IMR-90 (cell line): ENCODE data around the gene CCDC70. TPM values are rescaled to one million over a fixed set of nuclear protein-coding genes. Genes with fewer than 3 reads are reported as not detected.

Experiments
- ATAC-seq: fragments of 200-7000 bp; cut with Tn5 transposase; 2 replicates; pipeline ENCODE4 v1.9.1; 2020; ENCODE audit warnings: low read depth, mild to moderate bottlenecking, moderate library complexity
- BruUV-seq: library from RNA; stranded (reverse); fragments of 400-500 nt; replicated peaks from 2 replicates; lab custom pipeline; 2021; lab: Mats Ljungman, UMichigan
- CTCF ChIA-PET: fragments of 300-600 bp; formaldehyde crosslinking; extraction: SDS; loops from one replicate; lab custom pipeline; 2021; ENCODE audit warnings: antibody characterized with exemption; lab: Yijun Ruan, JAX
- POLR2A ChIA-PET: fragments of 300-600 bp; sonication (Branson Sonifier 250); formaldehyde crosslinking; loops from one replicate; lab custom pipeline; 2022; ENCODE audit warnings: antibody characterized with exemption; ENCODE audit not compliant: unreplicated experiment; lab: Charles Lee
- DNase-seq: peaks from one replicate; pipeline ENCODE4 v3.0.0; 2013
- H2AFZ ChIP-seq: replicated peaks from 2 replicates; pipeline ENCODE3; 2013; ENCODE audit warnings: low read length, mild to moderate bottlenecking; ENCODE audit not compliant: poor library complexity
- H2AK5ac ChIP-seq: 2 replicates; pipeline ENCODE4 v1.6.1; 2013; ENCODE audit warnings: low read depth, low read length, inconsistent platforms
- H2AK9ac ChIP-seq: replicated peaks from 2 replicates; pipeline ENCODE3; 2013; ENCODE audit warnings: mild to moderate bottlenecking, low read depth, low read length, moderate library complexity; ENCODE audit not compliant: poor library complexity
- H2BK120ac ChIP-seq: 2 replicates; pipeline ENCODE4 v1.6.1; 2013; ENCODE audit warnings: low read depth, low read length, inconsistent platforms
- H2BK15ac ChIP-seq: 3 replicates; pipeline ENCODE4 v1.6.1; 2013; ENCODE audit warnings: low read depth, low read length, inconsistent platforms
- H2BK20ac ChIP-seq: 2 replicates; pipeline ENCODE4 v1.6.1; 2013; ENCODE audit warnings: low read depth, mild to moderate bottlenecking, inconsistent platforms, low read length, moderate library complexity
- H2BK5ac ChIP-seq: 2 replicates; pipeline ENCODE4 v1.6.1; 2013; ENCODE audit warnings: mild to moderate bottlenecking, low read depth, low read length, inconsistent platforms; ENCODE audit not compliant: poor library complexity, severe bottlenecking
- H3K14ac ChIP-seq: replicated peaks from 2 replicates; pipeline ENCODE4 v1.6.1; 2013; ENCODE audit warnings: low read depth, low read length, inconsistent platforms
- H3K18ac ChIP-seq: 2 replicates; pipeline ENCODE4 v1.6.1; 2013; ENCODE audit warnings: low read depth, low read length, control low read depth
- H3K23ac ChIP-seq: 2 replicates; pipeline ENCODE4 v1.6.1; 2013; ENCODE audit warnings: low read depth, low read length, inconsistent platforms
- H3K27ac ChIP-seq: 2 replicates; pipeline ENCODE4 v1.5.1; 2013; ENCODE audit warnings: mild to moderate bottlenecking, control low read depth, low read length; ENCODE audit not compliant: insufficient read depth
- H3K27me3 ChIP-seq: 2 replicates; pipeline ENCODE4 v1.6.1; 2013; ENCODE audit warnings: low read length; ENCODE audit not compliant: control insufficient read depth, insufficient read depth
- H3K36me3 ChIP-seq: 2 replicates; pipeline ENCODE4 v1.6.1; 2013; ENCODE audit warnings: low read length, mixed read lengths; ENCODE audit not compliant: control insufficient read depth, insufficient read depth
- H3K4ac ChIP-seq: 2 replicates; pipeline ENCODE4 v1.6.1; 2013; ENCODE audit warnings: low read depth, low read length, inconsistent platforms
- H3K4me1 ChIP-seq: 2 replicates; pipeline ENCODE4 v1.6.1; 2013; ENCODE audit warnings: low read length, mixed read lengths; ENCODE audit not compliant: control insufficient read depth, insufficient read depth
- H3K4me2 ChIP-seq: 2 replicates; pipeline ENCODE4 v1.6.1; 2013; ENCODE audit warnings: low read depth, mild to moderate bottlenecking, control low read depth, low read length, moderate library complexity
- H3K4me3 ChIP-seq: 2 replicates; pipeline ENCODE4 v1.5.1; 2013; ENCODE audit warnings: low read depth, mild to moderate bottlenecking, control low read depth, low read length, moderate library complexity; ENCODE audit not compliant: insufficient read depth
- H3K56ac ChIP-seq: 2 replicates; pipeline ENCODE4 v1.6.1; 2013; ENCODE audit warnings: low read length, inconsistent platforms; ENCODE audit not compliant: insufficient read depth; ENCODE audit errors: extremely low read depth
- H3K79me1 ChIP-seq, 2 experiments: 2 replicates each; pipeline ENCODE4 v1.6.1; 2013; ENCODE audit warnings: low read length in 2 of 2, inconsistent platforms in 1 of 2, low read depth in 1 of 2
- H3K9ac ChIP-seq: 2 replicates; pipeline ENCODE4 v1.6.1; 2013; ENCODE audit warnings: low read depth, low read length, control low read depth
- H3K9me1 ChIP-seq: 2 replicates; pipeline ENCODE4 v1.6.1; 2013; ENCODE audit warnings: low read length, inconsistent platforms; ENCODE audit not compliant: insufficient read depth
- H3K9me3 ChIP-seq: 2 replicates; pipeline ENCODE4 v1.6.1; 2013; ENCODE audit warnings: low read length; ENCODE audit not compliant: control insufficient read depth, insufficient read depth
- H4K20me1 ChIP-seq: 2 replicates; pipeline ENCODE4 v1.6.1; 2013; ENCODE audit warnings: low read length, inconsistent platforms; ENCODE audit not compliant: insufficient read depth
- H4K5ac ChIP-seq: 2 replicates; pipeline ENCODE4 v1.6.1; 2013; ENCODE audit warnings: mild to moderate bottlenecking, low read depth, low read length, control low read depth
- H4K8ac ChIP-seq, 2 experiments: 2 replicates each; pipeline ENCODE4 v1.6.1; 2013; ENCODE audit warnings: low read depth in 2 of 2, low read length in 2 of 2, control low read depth in 1 of 2, inconsistent platforms in 1 of 2
- H4K91ac ChIP-seq: 2 replicates; pipeline ENCODE4 v1.6.1; 2013; ENCODE audit warnings: low read depth, low read length, inconsistent platforms; ENCODE audit not compliant: insufficient read depth
- BHLHE40 ChIP-seq: fragments of 150-350 bp; IDR thresholded peaks from 2 replicates; pipeline ENCODE4 v1.6.1; 2016; ENCODE audit warnings: mild to moderate bottlenecking, low read depth, low read length
- CEBPB ChIP-seq: IDR thresholded peaks from 2 replicates; pipeline ENCODE4 v1.6.1; 2012; ENCODE audit warnings: low read depth, low read length, improper control_type of control experiment
- CHD1 ChIP-seq: IDR thresholded peaks from 2 replicates; pipeline ENCODE4 v1.6.1; 2012; ENCODE audit warnings: low read depth, low read length, improper control_type of control experiment
- FOS ChIP-seq: fragments of 150-350 bp; IDR thresholded peaks from 2 replicates; pipeline ENCODE4 v1.6.1; 2016; ENCODE audit warnings: low read depth, low read length
- MAFK ChIP-seq: IDR thresholded peaks from 2 replicates; pipeline ENCODE4 v1.6.1; 2012; ENCODE audit warnings: low read depth, low read length, improper control_type of control experiment
- MAZ ChIP-seq: IDR thresholded peaks from 2 replicates; pipeline ENCODE4 v1.6.1; 2012; ENCODE audit warnings: low read depth, mild to moderate bottlenecking, low read length, improper control_type of control experiment, moderate library complexity, borderline replicate concordance
- MXI1 ChIP-seq: IDR thresholded peaks from 2 replicates; pipeline ENCODE4 v1.6.1; 2012; ENCODE audit warnings: low read depth, mild to moderate bottlenecking, low read length, moderate library complexity, borderline replicate concordance
- NFE2L2 ChIP-seq: fragments of 150-350 bp; IDR thresholded peaks from 2 replicates; pipeline ENCODE4 v1.6.1; 2016; ENCODE audit warnings: low read depth, mild to moderate bottlenecking, low read length
- POLR2A ChIP-seq: IDR thresholded peaks from 2 replicates; pipeline ENCODE4 v1.6.1; 2012; ENCODE audit warnings: mild to moderate bottlenecking, low read depth, low read length
- RAD21 ChIP-seq: IDR thresholded peaks from 2 replicates; pipeline ENCODE4 v1.6.1; 2012; ENCODE audit warnings: low read length, improper control_type of control experiment
- RCOR1 ChIP-seq: IDR thresholded peaks from 2 replicates; pipeline ENCODE4 v1.6.1; 2012; ENCODE audit warnings: mild to moderate bottlenecking, low read length, improper control_type of control experiment; ENCODE audit not compliant: insufficient replicate concordance
- RFX5 ChIP-seq: IDR thresholded peaks from 2 replicates; pipeline ENCODE4 v1.8.0; 2012; ENCODE audit warnings: low read depth, mild to moderate bottlenecking, low read length, moderate library complexity
- SMC3 ChIP-seq: fragments of 150-350 bp; IDR thresholded peaks from 2 replicates; pipeline ENCODE4 v1.6.1; 2016; ENCODE audit warnings: low read depth, mild to moderate bottlenecking, antibody characterized with exemption, low read length, moderate library complexity
- WGBS, 2 experiments: methylation state at CpG; one replicate each; pipeline versions ENCODE4 v1.1.5 to v1.1.7; 2013; ENCODE audit warnings: missing lambda C conversion rate in 2 of 2; ENCODE audit not compliant: insufficient read length in 1 of 2; ENCODE audit errors: extremely low coverage in 2 of 2; 5-methylcytosine and 5-hydroxymethylcytosine counted together
- dilution Hi-C: fragments of 300-500 bp; cut with HindIII; formaldehyde crosslinking; loops from one replicate; pipeline ENCODE4 v1.14.3; 2018; ENCODE audit warnings: low sequenced_read_pairs; ENCODE audit not compliant: unreplicated experiment
- in situ Hi-C: fragments of 300-500 bp; cut with MboI; formaldehyde crosslinking; loops from 3 replicates; pipeline ENCODE4 v1.14.3; 2019; ENCODE audit warnings: low sequenced_read_pairs, inconsistent platforms, mixed read lengths
- intact Hi-C: fragments of 100-400 bp; cut with micrococcal nuclease; formaldehyde crosslinking; loops from 2 replicates; pipeline ENCODE4 v1.10.0; 2022
- polyA plus RNA-seq, 3 experiments: library from polyadenylated mRNA; depleted of rRNA; stranded (reverse); fragments of >200 nt; gene quantifications; 2 replicates each; pipeline ENCODE4 v1.2.3, GENCODE V29; 2012; ENCODE audit warnings: low replicate concordance in 1 of 3
- total RNA-seq: library from RNA; depleted of rRNA; stranded (reverse); fragments of >200 nt; gene quantifications from 2 replicates; pipeline ENCODE4 v1.2.3, GENCODE V29; 2012
- TF ChIP-seq, protein P1 (sequence below): conservative IDR thresholded peaks from 2 replicates; pipeline ENCODE4 v1.5.1; 2012; ENCODE audit warnings: mild to moderate bottlenecking, low read depth, low read length, improper control_type of control experiment
- TF ChIP-seq, protein P2 (sequence below): fragments of 150-350 bp; IDR thresholded peaks from 2 replicates; pipeline ENCODE4 v1.6.1; 2016; ENCODE audit warnings: low read depth, mild to moderate bottlenecking, low read length, moderate library complexity, borderline replicate concordance
- TF ChIP-seq, protein P3 (sequence below): fragments of 150-350 bp; IDR thresholded peaks from 2 replicates; pipeline ENCODE4 v1.6.1; 2017; ENCODE audit warnings: mild to moderate bottlenecking, antibody characterized with exemption, low read length, low read depth

Gene CCDC70
- total and polyA plus RNA-seq, 2 of the 4 experiments (the other 2 are of a cell fraction): not detected

DNA sequence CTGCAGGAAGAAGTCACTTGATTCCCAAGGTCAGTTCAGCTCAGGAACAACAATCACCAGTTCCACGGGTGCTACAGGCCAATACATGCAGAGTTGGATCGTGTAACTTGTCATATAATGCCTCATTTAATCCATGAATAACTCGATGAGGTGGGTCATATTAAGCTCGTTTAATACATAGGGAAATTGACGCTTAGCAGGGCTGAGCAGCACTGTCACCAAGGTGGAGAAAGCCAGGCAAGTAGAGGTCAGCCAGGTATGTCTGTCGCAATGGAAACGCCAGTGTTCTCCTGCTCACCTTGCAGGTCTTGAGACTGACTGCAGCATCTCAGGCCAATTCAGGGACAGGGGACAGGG, 52.3 kb downstream of the CCDC70 start:
- Histone ChIP-seq H2BK15ac (no peak overlapping the region), H3K27ac (no peak overlapping the region), H2AK5ac (no peak overlapping the region), H4K5ac (no peak overlapping the region), H3K9me3 (no peaks in the 10 kb centered on the region), H2AK9ac (no peak overlapping the region), H2BK5ac (no peak overlapping the region), H3K4ac (no peak overlapping the region), H2BK20ac (no peak overlapping the region), H3K36me3 (no peaks in the 10 kb centered on the region), H3K4me3 (no peak overlapping the region), H3K56ac (no peak overlapping the region), H3K4me1 (no peaks in the 10 kb centered on the region), H2BK120ac (no peak overlapping the region), H3K23ac (no peak overlapping the region), H3K9me1 (no peaks in the 10 kb centered on the region), H4K20me1 (no peaks in the 10 kb centered on the region), H3K18ac (no peak overlapping the region), H3K4me2 (no peak overlapping the region), H2AFZ (no peak overlapping the region), H4K8ac (no peak overlapping the region), H3K79me1 (no peaks in the 10 kb centered on the region), H3K9ac (no peak overlapping the region), H4K91ac (no peak overlapping the region), H3K14ac (no peak overlapping the region), H3K27me3 (peaks cover 28% of the 10 kb centered on the region)
- dilution Hi-C loops: no loop called here
- in situ Hi-C loops: no loop called here
- WGBS, 2 experiments: 100% methylated on average over 1 of the region's 7 CpGs; no CpG with 5 or more reads in 1 of the 2 experiments
- no peak for DNase-seq
- ChIA-PET CTCF (interaction anchor here (1.7 kb wide), 1 partner anchor 18 kb away, joined by 3 read pairs; no protein-coding TSS in a partner anchor), POLR2A (no interaction called here)
- TF ChIP-seq MAZ (no peak), FOS (no peak), RAD21 (no peak), BHLHE40 (no peak), POLR2A (no peak), MXI1 (no peak), MAFK (no peak), RCOR1 (no peak), NFE2L2 (no peak), RFX5 (no peak), SMC3 (no peak), CHD1 (no peak), CEBPB (no peak)
- TF ChIP-seq, protein P1, sequence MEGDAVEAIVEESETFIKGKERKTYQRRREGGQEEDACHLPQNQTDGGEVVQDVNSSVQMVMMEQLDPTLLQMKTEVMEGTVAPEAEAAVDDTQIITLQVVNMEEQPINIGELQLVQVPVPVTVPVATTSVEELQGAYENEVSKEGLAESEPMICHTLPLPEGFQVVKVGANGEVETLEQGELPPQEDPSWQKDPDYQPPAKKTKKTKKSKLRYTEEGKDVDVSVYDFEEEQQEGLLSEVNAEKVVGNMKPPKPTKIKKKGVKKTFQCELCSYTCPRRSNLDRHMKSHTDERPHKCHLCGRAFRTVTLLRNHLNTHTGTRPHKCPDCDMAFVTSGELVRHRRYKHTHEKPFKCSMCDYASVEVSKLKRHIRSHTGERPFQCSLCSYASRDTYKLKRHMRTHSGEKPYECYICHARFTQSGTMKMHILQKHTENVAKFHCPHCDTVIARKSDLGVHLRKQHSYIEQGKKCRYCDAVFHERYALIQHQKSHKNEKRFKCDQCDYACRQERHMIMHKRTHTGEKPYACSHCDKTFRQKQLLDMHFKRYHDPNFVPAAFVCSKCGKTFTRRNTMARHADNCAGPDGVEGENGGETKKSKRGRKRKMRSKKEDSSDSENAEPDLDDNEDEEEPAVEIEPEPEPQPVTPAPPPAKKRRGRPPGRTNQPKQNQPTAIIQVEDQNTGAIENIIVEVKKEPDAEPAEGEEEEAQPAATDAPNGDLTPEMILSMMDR: no peak
- TF ChIP-seq, protein P2, sequence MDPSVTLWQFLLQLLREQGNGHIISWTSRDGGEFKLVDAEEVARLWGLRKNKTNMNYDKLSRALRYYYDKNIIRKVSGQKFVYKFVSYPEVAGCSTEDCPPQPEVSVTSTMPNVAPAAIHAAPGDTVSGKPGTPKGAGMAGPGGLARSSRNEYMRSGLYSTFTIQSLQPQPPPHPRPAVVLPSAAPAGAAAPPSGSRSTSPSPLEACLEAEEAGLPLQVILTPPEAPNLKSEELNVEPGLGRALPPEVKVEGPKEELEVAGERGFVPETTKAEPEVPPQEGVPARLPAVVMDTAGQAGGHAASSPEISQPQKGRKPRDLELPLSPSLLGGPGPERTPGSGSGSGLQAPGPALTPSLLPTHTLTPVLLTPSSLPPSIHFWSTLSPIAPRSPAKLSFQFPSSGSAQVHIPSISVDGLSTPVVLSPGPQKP: no peak
- TF ChIP-seq, protein P3, sequence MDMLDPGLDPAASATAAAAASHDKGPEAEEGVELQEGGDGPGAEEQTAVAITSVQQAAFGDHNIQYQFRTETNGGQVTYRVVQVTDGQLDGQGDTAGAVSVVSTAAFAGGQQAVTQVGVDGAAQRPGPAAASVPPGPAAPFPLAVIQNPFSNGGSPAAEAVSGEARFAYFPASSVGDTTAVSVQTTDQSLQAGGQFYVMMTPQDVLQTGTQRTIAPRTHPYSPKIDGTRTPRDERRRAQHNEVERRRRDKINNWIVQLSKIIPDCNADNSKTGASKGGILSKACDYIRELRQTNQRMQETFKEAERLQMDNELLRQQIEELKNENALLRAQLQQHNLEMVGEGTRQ: no peak
- no peak for ATAC-seq
- BruUV-seq: no TSS peak
- intact Hi-C loops: no loop called here
